ENCODE data around the gene YBX2.

DNA sequence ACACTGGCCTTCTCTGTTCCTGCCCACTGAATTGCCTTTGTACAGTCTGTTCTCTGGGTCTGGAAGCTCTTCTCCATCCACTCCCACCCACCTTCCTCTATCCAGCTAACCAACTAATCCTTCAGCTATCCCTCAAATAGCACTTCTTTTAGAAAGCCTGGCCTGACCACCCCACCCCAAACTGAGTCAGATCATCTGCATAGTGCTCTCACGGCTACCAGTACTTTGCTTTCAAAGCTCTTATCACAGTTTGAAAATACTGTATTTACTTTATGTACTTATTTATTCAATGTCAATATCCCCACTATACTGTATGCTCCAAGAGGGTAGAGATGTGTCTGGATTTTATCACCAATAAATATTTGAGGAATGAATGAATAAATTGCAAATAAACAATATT, 27.7 kb downstream of the YBX2 start:
- TF ChIP-seq CTCF (IDR thresholded peaks at IDR 0.05) (no peak), POLR2A (IDR thresholded peaks at IDR 0.05) (no peak), POLR2AphosphoS5 (IDR thresholded peaks at IDR 0.05) (no peak), EP300 (IDR thresholded peaks at IDR 0.05) (no peak)

All from suprapubic skin (tissue), 4 donors.